ENCODE measurements around the gene RGMB.

The RGMB gene

GRCh38 chr5:98768160-98768959 lies 5.1 kb upstream of the RGMB start:
- DNase-seq = peak; percentile 75

GRCh38 chr5:98768960-98769209 lies 4.6 kb upstream of the RGMB start:
- DNase-seq = no peak

DNA sequence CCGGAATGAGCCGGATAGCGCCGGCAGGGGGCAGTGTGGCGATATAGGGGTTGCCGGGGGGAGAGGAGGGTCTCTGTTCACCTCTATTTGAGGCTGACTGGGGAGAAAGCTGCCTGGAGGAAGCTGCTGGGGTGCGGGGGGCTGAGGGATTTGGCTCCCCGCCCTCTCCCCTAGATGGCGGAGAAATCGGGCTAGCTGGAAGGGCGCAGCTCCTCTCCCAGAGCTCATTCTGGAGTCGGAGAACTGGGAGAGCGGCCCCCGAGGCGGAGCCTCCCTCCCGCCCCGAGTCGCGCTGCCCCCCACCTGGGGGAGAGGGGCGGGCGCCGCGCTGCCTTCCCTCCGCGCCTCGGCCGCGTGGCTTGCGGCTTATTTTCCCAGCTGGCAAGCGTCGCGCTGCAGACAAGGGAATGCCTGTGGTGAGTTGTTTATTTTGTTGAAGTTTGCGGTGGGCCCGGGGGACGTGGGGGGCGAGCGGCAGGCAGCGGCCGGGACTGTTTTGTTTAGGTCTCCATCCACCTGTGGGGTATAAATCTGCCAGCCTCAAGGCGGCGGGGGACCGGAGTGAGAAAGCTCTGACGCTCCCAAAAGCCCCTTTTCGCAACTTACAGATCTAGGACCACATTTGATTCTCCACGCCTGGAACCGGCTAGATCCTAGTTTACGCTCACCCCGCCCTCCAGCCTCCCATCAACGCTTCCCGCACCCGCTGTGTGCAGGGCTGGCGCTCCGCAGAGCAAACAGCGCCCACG lies 4.1 kb upstream of the RGMB start:
- DNase-seq = peak; percentile 66

GRCh38 chr5:98769959-98770208 lies 3.6 kb upstream of the RGMB start:
- no peak for DNase-seq

DNA sequence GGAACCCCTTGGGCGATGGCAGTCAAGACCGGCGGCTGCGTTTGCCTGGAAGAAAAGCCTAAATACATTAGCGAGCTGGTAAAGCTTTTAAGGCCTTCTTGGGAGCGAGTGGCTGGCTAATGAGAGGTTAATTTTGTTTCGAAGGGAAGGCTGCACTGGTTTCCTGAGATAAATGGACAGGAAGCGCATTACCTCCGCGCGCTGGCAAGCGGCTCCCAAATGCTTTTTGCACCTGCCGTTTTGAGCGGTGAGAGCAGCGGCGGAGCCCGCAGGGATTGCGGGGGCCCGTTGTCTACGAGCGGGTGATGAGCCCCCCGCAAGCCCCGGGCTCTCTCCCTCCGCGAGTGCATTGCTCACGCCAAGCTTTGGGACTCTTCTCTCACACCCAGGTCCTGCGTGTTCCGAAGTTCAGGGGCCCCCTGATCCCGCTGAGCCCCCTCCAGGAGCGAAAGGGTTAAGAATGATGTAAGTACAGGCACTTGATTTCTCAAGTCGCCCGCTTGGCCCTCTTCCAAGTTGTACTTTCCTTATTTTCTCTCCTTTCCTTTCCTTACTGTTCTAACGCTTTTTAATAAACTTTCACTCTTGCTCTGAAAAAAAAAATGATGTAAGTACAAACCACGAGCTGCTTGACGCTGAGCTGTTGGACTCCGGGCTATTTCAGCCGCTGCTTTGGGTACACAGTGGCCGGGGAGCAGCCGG lies 3.1 kb upstream of the RGMB start:
- DNase-seq = peak; percentile 66

DNA sequence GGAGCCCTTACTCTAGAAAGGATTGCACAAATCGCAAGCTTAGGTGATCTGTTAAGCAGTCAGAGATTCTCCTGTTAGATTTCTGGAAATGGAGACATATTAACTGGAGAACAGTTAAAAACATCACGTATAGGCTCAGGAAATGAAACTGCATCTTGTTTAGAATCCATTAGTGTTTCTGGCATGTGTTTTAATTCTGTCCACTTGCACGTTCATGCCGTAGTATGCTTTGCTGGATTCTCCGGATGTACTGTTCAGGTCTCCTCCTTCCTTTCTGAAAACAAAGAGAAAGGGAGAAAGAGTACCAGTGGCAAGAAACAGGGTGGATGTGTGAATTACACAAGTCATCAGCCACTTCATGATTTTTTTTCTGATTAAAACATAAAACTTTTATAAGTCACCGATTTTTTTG lies 2.5 kb upstream of the RGMB start:
- DNase-seq = no peak

GRCh38 chr5:98771382-98772109 lies 1.9 kb upstream of the RGMB start:
- peak; percentile 85 for DNase-seq

DNA sequence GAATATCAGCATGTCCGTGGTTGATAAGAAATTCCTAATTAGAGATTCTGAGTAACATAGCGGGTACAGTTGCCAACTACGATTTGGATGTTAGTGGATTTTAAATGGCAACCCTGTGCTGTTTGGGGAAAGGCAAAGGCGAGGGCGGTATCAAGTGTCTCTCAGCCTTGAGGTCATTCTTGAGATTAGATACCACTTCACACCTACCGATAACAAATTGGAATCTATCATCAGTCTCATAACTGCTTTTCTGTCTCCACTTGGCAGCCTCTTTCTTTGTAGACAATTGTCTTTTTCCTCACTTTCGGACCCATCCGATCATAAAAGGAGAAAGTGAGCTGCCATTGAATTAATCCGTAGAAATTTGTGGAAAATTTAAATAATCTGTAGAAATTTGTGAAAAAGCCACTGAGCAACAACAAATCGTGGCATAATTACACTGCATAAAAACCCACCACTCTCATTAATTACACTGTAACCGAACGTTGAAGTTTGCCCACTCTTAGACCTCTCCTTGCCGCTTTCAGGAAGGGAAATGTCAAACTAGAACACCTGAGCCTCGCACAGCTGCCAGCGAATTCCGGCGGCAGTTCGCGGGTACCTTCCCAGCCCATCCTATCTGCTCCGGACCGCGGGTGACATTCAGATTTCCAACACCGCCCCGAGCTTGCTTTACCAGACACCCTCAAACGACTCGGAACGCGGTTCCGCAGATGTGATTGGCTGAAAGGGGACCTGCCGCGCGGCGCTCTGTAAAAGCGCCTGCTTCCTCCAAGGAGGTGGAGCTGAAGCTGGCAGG lies 849 bp upstream of the RGMB start:
- DNase-seq = peak; percentile 58

GRCh38 chr5:98773214-98773463 lies 324 bp upstream of the RGMB start:
- no peak for DNase-seq

DNA sequence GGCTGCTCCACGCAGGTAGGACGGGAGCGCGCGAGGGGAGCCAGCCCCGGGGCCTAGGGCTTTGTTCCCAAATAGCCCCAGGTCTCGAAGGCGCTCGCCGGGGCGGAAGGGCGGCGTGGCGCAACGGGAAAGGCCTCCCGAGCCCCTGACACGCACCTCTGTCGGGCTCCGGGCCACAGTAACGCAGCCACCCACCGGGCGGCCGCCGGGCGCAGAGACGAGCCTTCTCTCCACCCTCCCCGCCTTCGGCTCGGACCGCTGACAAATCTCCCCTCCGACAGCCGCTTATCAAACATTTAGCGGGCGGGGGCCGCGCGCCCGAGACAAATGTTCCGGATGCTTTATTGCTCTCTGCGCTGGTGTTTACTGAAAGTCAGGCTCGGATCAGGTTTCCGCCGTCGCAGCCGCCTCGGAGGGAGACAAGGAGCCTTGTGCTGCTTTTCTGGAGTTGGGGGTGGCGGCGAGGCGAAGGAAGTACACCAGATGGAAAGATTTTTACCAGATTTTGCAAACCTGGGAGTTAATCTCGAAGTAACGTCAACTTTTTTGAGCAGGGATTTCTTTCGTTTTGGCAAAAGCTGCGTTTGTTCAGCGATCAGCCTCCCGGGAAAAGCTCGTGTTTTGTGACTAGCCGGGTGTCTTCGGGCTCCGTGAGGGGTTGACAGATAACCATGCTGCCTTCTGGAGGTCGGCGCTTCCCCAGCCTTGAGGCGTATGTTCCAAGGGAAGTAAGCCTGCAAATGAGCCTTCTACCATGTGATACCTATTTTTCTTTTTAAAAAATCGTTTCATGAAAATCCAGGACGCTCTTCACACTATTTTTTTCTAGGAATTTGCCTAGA lies 950 bp downstream of the RGMB start:
- DNase-seq = no peak

DNA sequence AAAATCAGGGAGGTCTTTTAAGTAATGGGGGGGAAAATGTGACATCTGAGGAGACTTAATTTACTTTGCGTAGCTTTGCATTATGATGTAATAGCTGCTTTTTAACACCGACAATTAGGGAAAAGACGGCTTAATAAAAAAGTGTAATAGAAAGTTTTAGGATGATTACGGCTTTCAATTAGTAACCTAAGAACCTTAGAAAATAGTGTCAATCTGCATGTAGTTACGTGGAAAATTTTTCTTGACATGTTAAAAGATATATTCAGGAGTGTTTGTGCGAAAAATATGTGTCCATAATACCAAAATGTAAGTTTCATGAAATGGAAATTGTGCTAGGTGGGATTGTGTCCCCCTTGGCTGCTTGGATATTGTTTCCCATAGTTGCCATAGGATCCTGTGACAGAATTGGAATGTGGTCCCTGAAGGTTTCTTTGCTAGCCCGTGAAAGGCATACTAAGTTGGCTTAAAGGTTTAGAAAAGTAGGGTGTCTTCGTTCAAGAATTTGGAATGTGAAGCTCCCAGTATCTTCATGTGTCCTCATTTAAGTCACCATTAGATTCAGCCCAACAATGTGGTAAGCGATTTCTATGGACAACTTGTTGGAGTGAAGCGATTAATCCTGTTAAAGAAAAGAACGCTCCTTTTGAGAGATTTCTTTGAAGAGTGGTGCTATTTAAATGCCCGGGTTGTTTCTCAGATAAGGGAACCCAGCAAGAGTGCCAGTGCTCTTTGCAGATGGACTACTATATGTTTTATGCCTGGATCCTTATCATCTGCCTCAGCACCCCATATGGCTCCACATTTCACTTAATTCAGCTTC lies 2.0 kb downstream of the RGMB start:
- no peak for DNase-seq

DNA sequence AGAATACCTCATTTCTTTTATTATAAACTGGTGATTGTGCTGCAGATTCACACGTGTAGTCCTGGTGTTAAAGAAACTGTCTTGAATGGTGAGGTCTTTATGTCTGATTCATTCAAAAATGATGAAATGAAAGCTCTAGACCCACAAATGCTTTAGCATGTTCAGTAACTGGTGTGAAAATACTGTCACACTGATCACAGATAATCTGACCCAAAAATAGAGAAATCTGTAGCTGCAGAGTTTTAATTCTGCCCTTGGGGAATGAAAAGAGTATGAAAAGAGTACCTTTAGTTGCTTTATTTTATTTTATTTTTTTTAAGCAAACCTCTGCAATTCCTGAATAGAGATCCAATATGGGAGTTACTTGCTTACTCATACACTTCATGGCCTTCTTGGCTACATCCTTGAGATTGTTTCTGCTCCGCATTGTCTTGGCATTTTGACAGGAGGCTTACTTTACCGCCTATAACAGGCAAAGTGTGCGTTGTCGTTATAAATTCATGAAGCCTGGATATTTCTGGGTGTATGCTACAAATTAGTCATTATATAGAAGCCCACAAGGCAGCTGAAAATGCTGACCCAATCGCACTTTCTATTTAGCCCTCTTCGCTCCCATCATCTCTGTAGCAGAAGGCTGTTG lies 2.7 kb downstream of the RGMB start:
- no peak for DNase-seq

- no peak for DNase-seq
Observed at GRCh38 chr5:98777295-98777694, 3.8 kb downstream of the RGMB start.

GRCh38 chr5:98779264-98779877 lies 5.9 kb downstream of the RGMB start:
- DNase-seq = no peak

GRCh38 chr5:98780390-98780789 lies 6.9 kb downstream of the RGMB start:
- DNase-seq = no peak

DNA sequence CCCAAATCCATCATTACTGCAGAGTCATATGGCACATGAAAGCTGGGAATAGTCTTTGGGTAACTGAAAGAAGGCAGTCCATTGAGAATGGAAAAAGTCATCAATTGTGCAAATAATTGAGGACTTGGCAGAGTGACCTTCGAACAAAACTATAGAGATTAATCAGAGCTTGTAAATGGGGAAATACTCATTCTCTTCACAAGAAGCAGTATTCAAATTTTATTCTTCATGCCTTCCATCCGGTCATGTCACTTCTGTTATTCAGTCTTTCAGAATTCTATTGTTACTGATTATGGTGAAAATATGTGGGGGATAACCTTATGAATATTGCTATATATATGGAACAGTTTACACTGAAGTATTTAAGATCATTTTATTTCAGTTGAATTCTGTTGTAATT lies 8.1 kb downstream of the RGMB start:
- DNase-seq = no peak

- DNase-seq = no peak
Observed at GRCh38 chr5:98781964-98782363, 8.5 kb downstream of the RGMB start.

DNA sequence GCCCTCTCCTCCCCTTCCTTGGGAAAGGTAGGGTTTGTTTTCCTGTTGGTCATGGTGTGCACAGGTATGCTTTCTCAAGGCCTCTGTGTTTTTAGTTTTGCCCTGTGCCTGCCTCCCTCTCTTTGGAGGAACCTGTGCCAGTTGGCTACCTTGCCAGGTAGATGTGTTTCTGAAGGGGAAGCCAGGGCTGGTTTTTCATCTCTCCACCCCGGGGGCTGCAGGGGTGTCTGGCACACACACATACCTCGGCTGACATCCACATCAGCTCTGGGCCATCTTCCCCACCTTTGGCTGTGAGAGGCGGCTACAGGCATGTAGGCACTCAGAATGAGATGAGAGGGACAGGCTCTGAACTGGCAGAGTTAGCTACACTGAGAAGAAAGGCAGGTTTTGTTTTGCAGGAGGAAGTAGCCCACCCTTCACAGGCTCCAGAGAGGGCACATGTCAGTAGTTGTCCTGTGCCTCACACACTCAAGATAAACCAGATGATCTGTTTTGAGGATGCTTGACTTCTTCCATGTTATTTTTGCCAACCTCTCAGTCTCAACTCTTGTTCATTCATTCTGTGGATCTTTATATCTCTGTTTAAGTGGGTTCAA lies 9.7 kb downstream of the RGMB start:
- no peak for DNase-seq

- no peak for DNase-seq
Observed at GRCh38 chr5:98784411-98784810, 10.9 kb downstream of the RGMB start.

- DNase-seq = no peak
Observed at GRCh38 chr5:98785244-98785643, 11.8 kb downstream of the RGMB start.

Measured in midbrain (tissue), 1 donor.